Fibroblast of lung (primary cell): ENCODE results near the gene CHPF2.

Source experiments
- CTCF ChIP-seq, 2 donors: IDR thresholded peaks in 1 of 2; conservative IDR thresholded peaks in 1 of 2; 1 replicate in 1 of 2; 2 replicates in 1 of 2; pipeline ENCODE4 v1.5.1; 2011 to 2012; ENCODE audit warnings: low read length in 2 of 2, control low read depth in 1 of 2, inconsistent platforms in 1 of 2, low read depth in 1 of 2, mild to moderate bottlenecking in 1 of 2
- EZH2 ChIP-seq: IDR thresholded peaks from 2 replicates; pipeline ENCODE4 v1.5.1; 2012; ENCODE audit warnings: low read length, control low read depth, mild to moderate bottlenecking; ENCODE audit errors: missing control alignments

DNA sequence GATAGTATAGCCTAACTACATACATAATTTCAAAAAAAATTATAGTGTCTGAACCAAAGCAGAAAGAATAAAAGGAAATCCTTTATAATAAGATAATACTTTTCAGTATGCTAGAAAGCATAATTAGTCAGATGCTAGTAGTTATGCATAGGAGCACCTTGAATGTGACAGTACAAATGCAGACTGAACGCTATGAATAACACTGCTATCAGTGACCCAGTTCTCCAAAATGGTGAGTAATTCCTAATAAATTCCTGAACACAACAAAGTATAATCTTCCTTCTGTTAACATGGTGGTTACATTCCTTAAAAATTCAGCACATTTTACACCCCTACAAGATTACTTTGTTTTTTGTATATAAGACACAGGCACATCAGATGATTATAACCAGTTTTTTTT is 1.2 kb upstream of the CHPF2 start:
- TF ChIP-seq CTCF (conservative IDR thresholded peaks at IDR 0.05 in 1 of 2, IDR thresholded peaks at IDR 0.05 in 1 of 2; ENCODE audit: low read depth in 1 of 2, low read length in 2 of 2) (no peak), EZH2 (no peak)
